IPS-15b (cell line): Measurements from ENCODE around the gene NT5DC3.

Experiments
- H3K27me3 ChIP-seq: one replicate; pipeline ENCODE4 v1.6.1; 2013; ENCODE audit warnings: low read length; ENCODE audit not compliant: control insufficient read depth, insufficient read depth
- H3K36me3 ChIP-seq: one replicate; pipeline ENCODE4 v1.6.1; 2013; ENCODE audit warnings: low read length; ENCODE audit not compliant: control insufficient read depth, insufficient read depth
- H3K4me1 ChIP-seq: one replicate; pipeline ENCODE4 v1.6.1; 2013; ENCODE audit warnings: mild to moderate bottlenecking, low read length; ENCODE audit not compliant: control insufficient read depth, insufficient read depth
- H3K4me3 ChIP-seq: one replicate; pipeline ENCODE4 v1.5.1; 2013; ENCODE audit warnings: low read depth, low read length
- H3K9ac ChIP-seq: one replicate; pipeline ENCODE4 v1.6.1; 2013; ENCODE audit warnings: low read depth, mild to moderate bottlenecking, low read length
- H3K9me3 ChIP-seq: one replicate; pipeline ENCODE4 v1.6.1; 2013; ENCODE audit warnings: mild to moderate bottlenecking, low read length; ENCODE audit not compliant: control insufficient read depth, insufficient read depth

Gene NT5DC3

DNA sequence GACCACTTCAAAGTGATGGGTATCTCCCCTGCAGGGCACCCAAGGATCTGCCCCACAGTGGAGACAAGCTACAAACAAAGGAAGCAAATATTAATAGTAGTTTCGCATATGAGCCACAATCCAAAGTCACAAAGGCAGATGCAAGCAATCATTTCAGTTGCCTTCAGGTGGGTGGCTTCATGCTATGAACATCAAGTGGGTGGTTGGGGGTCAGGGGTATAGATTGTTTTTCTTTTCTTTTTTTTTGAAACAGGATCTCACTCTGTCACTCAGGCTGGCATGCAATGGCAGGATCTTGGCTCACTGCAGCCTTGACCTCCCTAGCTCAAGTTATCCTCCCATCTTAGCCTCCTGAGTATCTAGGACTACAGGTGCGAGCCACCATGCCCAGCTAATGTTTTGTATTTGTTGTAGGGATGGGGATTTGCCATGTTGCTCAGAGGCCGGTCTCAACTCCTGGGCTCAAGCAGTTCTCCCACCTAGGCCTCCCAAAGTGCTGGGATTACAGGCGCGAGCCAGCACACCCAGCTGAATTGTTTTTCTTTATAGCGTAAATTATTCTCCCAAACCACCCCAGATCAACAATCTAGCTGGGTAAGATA is 13.4 kb upstream of the NT5DC3 start:
- Histone ChIP-seq H3K36me3 (no peaks in the 10 kb centered on the region), H3K27me3 (no peaks in the 10 kb centered on the region), H3K9me3 (no peaks in the 10 kb centered on the region), H3K4me3 (no peak overlapping the region), H3K9ac (no peak overlapping the region), H3K4me1 (no peaks in the 10 kb centered on the region)

DNA sequence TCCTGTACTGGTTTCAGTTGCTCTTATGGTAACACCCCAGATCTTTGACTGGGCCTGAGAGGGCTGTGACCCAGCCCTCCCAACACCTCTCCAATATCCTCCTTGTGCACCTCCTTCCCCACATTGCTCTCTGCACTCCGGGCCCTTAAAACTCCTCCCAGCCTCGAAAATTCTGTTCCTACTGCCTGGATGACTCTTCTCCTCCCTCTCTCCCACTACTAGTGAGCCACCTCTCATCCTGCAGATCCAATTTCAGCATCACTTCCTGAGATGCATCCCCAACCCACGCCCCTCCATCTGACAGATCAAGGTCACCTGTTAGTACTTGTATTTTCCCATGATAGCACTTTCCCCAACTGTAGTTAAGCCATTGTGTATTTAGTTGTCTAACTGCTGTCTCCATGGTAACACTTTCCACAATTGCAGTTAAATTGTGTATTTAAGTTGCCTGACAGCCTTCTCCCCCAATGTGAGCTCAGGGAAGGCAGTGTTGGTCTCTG is 11.5 kb upstream of the NT5DC3 start:
- no peak overlapping the region for H3K4me3 ChIP-seq
- H3K4me1 ChIP-seq, result no peaks in the 10 kb centered on the region
- no peak overlapping the region for H3K9ac ChIP-seq
- H3K36me3 ChIP-seq, result no peaks in the 10 kb centered on the region
- no peaks in the 10 kb centered on the region for H3K27me3 ChIP-seq
- no peaks in the 10 kb centered on the region for H3K9me3 ChIP-seq

- Histone ChIP-seq H3K9me3 (no peaks in the 10 kb centered on the region), H3K27me3 (no peaks in the 10 kb centered on the region), H3K9ac (no peak overlapping the region), H3K36me3 (no peaks in the 10 kb centered on the region), H3K4me3 (no peak overlapping the region), H3K4me1 (no peaks in the 10 kb centered on the region)
Measured at GRCh38 chr12:103851127-103851526, 10.1 kb upstream of the NT5DC3 start.

- no peaks in the 10 kb centered on the region for H3K36me3 ChIP-seq
- H3K27me3 ChIP-seq, result no peaks in the 10 kb centered on the region
- no peaks in the 10 kb centered on the region for H3K9me3 ChIP-seq
Measured at GRCh38 chr12:103850429-103850828, 9.4 kb upstream of the NT5DC3 start.

DNA sequence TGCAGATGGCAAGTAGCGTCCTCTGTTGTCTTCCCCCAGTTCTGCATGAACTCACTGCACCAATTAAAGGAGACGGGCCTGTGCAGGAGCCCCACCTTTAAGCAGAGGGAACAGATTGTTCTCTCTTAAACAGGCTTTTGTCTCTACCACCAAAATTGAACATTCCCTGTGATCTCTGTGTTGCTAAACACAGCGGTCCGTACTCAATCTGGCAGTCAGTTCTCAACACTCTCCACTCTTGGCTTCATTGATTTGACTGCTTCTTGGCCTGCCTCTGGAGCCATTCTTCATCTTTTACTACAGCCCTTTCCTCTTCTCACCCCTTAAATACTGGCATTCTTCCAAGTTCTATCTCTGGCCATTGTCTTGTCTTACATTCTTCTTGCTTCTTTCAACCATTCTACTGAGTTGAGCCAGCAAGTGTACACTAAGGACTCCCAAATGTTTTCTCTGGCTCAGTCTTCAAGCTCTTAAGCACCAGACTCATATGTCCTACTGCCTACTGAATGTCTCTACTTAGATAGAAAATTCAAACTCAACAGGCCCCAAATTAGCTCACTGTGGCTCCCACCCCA is 8.0 kb upstream of the NT5DC3 start:
- Histone ChIP-seq H3K36me3 (no peaks in the 10 kb centered on the region), H3K9ac (no peak overlapping the region), H3K4me1 (no peaks in the 10 kb centered on the region), H3K27me3 (no peaks in the 10 kb centered on the region), H3K4me3 (no peak overlapping the region), H3K9me3 (no peaks in the 10 kb centered on the region)

More at GRCh38 chr12:103850429-103850828, 9.4 kb upstream of the NT5DC3 start:
- Histone ChIP-seq H3K9ac (no peak overlapping the region), H3K4me3 (no peak overlapping the region), H3K4me1 (no peaks in the 10 kb centered on the region)

- Histone ChIP-seq H3K36me3 (no peaks in the 10 kb centered on the region), H3K4me1 (no peaks in the 10 kb centered on the region), H3K4me3 (no peak overlapping the region), H3K9ac (no peak overlapping the region), H3K9me3 (no peaks in the 10 kb centered on the region), H3K27me3 (no peaks in the 10 kb centered on the region)
Measured at GRCh38 chr12:103848143-103848542, 7.1 kb upstream of the NT5DC3 start.

- Histone ChIP-seq H3K4me1 (no peaks in the 10 kb centered on the region), H3K27me3 (no peaks in the 10 kb centered on the region), H3K9me3 (no peaks in the 10 kb centered on the region), H3K36me3 (no peaks in the 10 kb centered on the region), H3K4me3 (no peak overlapping the region), H3K9ac (no peak overlapping the region)
Measured at GRCh38 chr12:103846415-103846814, 5.4 kb upstream of the NT5DC3 start.

DNA sequence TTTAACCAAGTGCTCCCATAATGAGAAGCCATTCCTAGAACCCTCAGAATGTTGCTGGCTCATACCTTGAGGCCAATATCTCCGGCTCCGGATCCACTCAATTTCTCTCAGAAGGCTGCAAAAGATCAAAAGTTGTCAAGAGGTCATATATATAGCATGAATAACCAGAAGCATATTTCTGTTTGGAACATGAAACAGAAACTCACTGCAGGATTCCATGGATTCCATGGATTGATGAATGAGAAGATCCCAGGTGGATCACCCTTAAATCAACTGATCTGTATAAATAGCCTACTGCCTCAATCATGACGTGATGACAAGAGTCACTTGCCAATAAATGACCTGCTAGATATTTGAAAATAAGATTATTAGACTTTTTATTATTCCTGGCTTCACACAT is 3.3 kb upstream of the NT5DC3 start:
- H3K9me3 ChIP-seq, result no peaks in the 10 kb centered on the region
- H3K27me3 ChIP-seq, result peaks cover 7% of the 10 kb centered on the region
- H3K9ac ChIP-seq, result no peak overlapping the region
- no peaks in the 10 kb centered on the region for H3K4me1 ChIP-seq
- no peak overlapping the region for H3K4me3 ChIP-seq
- H3K36me3 ChIP-seq, result no peaks in the 10 kb centered on the region

DNA sequence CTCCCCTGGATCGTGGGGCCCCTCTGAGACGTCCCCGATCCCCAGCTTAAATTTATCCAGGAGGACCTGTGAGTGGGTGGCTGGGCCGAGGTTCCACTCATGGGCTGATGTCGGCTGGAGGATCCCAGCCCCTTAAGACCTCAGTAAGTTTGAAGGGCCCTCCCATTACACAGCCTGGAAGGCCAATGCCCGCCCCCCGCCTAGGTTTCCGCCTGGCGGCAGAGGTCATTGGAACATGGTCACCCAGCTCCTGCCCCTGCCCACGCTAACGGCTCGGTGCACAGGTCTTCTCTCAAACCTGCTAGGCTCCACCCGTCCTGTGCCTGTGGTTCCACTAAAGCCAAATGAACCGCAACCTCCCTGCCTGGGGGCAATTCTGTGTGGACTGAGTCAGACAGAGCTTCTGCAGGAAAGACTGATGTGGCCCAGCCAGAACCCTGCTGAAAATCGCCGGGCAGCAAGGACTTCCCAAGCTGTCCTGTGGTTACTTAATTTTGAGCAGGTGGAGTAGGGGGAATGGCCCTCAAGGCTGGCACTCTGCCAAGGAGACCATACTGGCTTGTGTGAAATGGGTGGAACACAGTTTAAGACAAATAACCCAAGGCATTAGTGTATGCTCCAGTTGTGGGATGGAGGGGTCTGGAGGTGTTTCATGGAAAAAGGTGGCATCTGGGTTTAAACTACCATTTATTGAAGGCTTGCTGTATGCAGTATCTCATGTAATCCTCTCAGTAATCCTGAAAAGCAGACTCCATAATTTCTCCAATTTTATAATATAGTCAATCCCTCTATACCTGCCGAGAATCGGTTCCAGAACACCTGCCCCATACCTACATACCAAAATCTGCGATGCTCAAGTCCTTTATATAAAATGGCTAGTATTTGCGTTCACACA is 903 bp upstream of the NT5DC3 start:
- no peaks in the 10 kb centered on the region for H3K36me3 ChIP-seq
- H3K4me3 ChIP-seq, result peak overlapping the region; percentile 76
- H3K4me1 ChIP-seq, result no peaks in the 10 kb centered on the region
- H3K9me3 ChIP-seq, result no peaks in the 10 kb centered on the region
- peak overlapping the region; percentile 54 for H3K9ac ChIP-seq
- H3K27me3 ChIP-seq, result peaks cover 7% of the 10 kb centered on the region

DNA sequence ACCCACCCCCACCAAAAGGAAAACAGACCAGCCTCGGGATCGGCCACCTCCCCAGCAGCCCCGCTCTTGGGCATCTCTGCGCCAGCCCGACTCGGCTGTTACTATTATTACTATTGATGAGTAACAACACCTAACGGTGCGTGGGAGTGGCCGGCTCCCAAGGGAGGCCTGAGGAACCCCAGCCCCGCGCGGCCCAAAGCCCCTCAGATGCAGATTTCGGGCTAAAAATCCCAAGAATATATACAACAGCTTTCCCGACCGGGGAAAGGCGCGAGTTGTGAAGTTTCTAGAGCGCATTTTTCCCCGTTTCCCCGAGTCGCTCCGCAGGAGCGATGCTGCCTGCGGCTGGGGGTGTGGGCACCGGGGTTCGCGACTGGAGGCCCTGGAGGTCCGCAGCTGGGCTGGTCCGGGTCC is 565 bp downstream of the NT5DC3 start:
- Histone ChIP-seq H3K27me3 (peaks cover 7% of the 10 kb centered on the region), H3K9me3 (no peaks in the 10 kb centered on the region), H3K4me3 (peak overlapping the region; percentile 62), H3K36me3 (no peaks in the 10 kb centered on the region), H3K9ac (peak overlapping the region; percentile 70), H3K4me1 (no peaks in the 10 kb centered on the region)

DNA sequence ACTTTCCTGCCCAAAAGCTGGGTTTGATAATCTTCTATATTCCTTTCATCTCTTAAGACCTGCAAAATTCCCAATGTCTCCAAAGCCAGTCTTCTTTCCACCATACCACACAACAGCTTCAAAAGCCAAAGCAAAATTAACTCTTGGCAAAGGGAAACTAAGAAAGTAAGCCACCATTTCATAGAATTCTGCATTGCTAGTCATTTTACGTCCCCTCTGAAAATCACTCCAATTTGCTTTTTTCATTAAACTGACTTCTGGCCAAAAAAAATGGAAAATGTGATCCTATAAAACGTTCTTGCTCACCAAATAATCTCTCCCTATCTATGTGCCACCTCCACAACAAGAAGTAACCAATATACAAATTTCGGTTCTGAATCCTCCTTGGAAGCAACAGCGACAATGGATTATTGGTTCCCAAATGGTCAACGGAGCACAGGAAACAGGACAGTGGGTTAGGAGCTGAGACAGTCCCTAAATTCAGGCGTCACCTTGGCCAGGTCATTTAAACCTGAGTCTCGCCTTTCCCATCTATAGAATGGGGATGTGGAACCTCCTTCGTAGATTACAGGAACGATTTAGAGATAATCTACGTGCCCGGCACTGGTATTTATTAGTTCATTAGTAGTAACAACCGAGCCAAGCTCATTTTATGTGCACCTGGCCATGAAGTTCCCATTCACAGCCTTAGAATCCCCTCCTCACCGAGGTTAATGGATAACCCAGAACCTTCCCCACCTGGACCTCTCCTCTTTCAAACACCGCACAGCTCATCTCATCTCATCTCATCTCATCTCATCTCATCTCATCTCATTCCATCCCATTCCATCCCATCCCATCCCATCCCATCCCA is 1.2 kb downstream of the NT5DC3 start:
- peaks cover 7% of the 10 kb centered on the region for H3K27me3 ChIP-seq
- no peaks in the 10 kb centered on the region for H3K9me3 ChIP-seq
- peak overlapping the region; percentile 62 for H3K4me3 ChIP-seq
- no peaks in the 10 kb centered on the region for H3K4me1 ChIP-seq
- H3K36me3 ChIP-seq, result no peaks in the 10 kb centered on the region
- H3K9ac ChIP-seq, result peak overlapping the region; percentile 70
